SU-DHL-6 (cell line): ENCODE measurements around the gene OR5T2.

ENCODE experiments used
- H2AFZ ChIP-seq: fragments of 200-600 bp; sonication (generic); 2 replicates; pipeline ENCODE4 v1.6.1; 2014; ENCODE audit warnings: low read depth, mild to moderate bottlenecking, moderate library complexity, mixed read lengths, antibody characterized with exemption, low read length; ENCODE audit not compliant: severe bottlenecking
- H3F3A ChIP-seq: fragments of 200-600 bp; shearing (Covaris generic); 2 replicates; pipeline ENCODE4 v1.6.0; 2016; ENCODE audit warnings: antibody characterized with exemption, mild to moderate bottlenecking; ENCODE audit not compliant: insufficient read depth
- H3K27ac ChIP-seq: fragments of 200-600 bp; sonication (generic); 2 replicates; pipeline ENCODE4 v1.5.1; 2016; ENCODE audit warnings: low read depth, mild to moderate bottlenecking, low read length, moderate library complexity, mixed read lengths
- H3K27me3 ChIP-seq: fragments of 200-600 bp; sonication (generic), shearing (Covaris generic); 2 replicates; pipeline ENCODE4 v1.6.0; 2014; ENCODE audit warnings: mild to moderate bottlenecking, low read length
- H3K36me3 ChIP-seq: fragments of 200-600 bp; sonication (generic); 2 replicates; pipeline ENCODE4 v1.6.1; 2014; ENCODE audit warnings: mild to moderate bottlenecking, low read length, mixed read lengths
- H3K4me2 ChIP-seq: fragments of 300-600, 200-600 bp; shearing (Covaris generic), sonication (generic); 2 replicates; pipeline ENCODE4 v1.6.0; 2014; ENCODE audit warnings: low read length, low read depth, mild to moderate bottlenecking; ENCODE audit not compliant: poor library complexity, severe bottlenecking
- H3K4me3 ChIP-seq: fragments of 200-600 bp; sonication (generic); 2 replicates; pipeline ENCODE4 v1.5.1; 2014; ENCODE audit warnings: antibody characterized with exemption, low read length, mild to moderate bottlenecking, mixed read lengths; ENCODE audit not compliant: insufficient read depth, poor library complexity, severe bottlenecking
- H3K79me2 ChIP-seq: fragments of 200-600 bp; sonication (generic); 2 replicates; pipeline ENCODE4 v1.6.1; 2014; ENCODE audit warnings: mild to moderate bottlenecking, low read length, moderate library complexity; ENCODE audit not compliant: insufficient read depth
- H3K9ac ChIP-seq: fragments of 200-600 bp; sonication (generic); 2 replicates; pipeline ENCODE4 v1.7.0; 2014; ENCODE audit warnings: mild to moderate bottlenecking, low read length
- H3K9me2 ChIP-seq: fragments of 200-600 bp; sonication (generic); replicated peaks from 2 replicates; pipeline ENCODE4 v1.6.1; 2014; ENCODE audit warnings: low read length; ENCODE audit not compliant: insufficient read depth
- H3K9me3 ChIP-seq: fragments of 200-600 bp; sonication (generic); 2 replicates; pipeline ENCODE4 v1.6.1; 2014; ENCODE audit warnings: low read length, mixed read lengths; ENCODE audit not compliant: insufficient read depth
- H4K20me1 ChIP-seq: fragments of 200-600 bp; sonication (generic); 2 replicates; pipeline ENCODE4 v1.6.1; 2014; ENCODE audit warnings: low read depth, mild to moderate bottlenecking, antibody characterized with exemption, low read length, moderate library complexity, mixed read lengths
- CTCF ChIP-seq: fragments of 200-600 bp; sonication (generic); IDR thresholded peaks from one replicate; pipeline ENCODE4 v1.5.1; 2017; ENCODE audit warnings: antibody characterized with exemption, mild to moderate bottlenecking, low read length, moderate library complexity; ENCODE audit not compliant: insufficient read depth, poor library complexity, severe bottlenecking
- EZH2phosphoT487 ChIP-seq: fragments of 200-600 bp; sonication (generic), shearing (Covaris generic); conservative IDR thresholded peaks from 2 replicates; pipeline ENCODE4 v1.6.1; 2018; ENCODE audit warnings: mild to moderate bottlenecking, antibody characterized with exemption, low read length, moderate library complexity, mixed read lengths

Gene OR5T2

GRCh38 chr11:56234155-56234554, at the start of gene OR5T2:
OR5T2 (minus strand) TSS chr11:56234255; CDS start chr11:56233062, 1,193 bp downstream.
- TF ChIP-seq EZH2phosphoT487 (no peak), CTCF (no peak)

GRCh38 chr11:56273854-56274253, 39.8 kb upstream of the OR5T2 start, which contains the start of gene OR5T1:
OR5T1 (plus strand) TSS chr11:56274154; CDS start chr11:56275639, 1,485 bp downstream.
- TF ChIP-seq CTCF (no peak), EZH2phosphoT487 (no peak)
- H3F3A ChIP-seq = no peaks in the 10 kb centered on the region
- H3K9me2 ChIP-seq = no peaks in the 10 kb centered on the region
- no peaks in the 10 kb centered on the region for H3K9me3 ChIP-seq
- no peaks in the 10 kb centered on the region for H3K27me3 ChIP-seq
- no peak within 1 kb of the TSS for H3K9ac ChIP-seq
- no peaks in the 10 kb centered on the region for H3K79me2 ChIP-seq
- H2AFZ ChIP-seq = no peak within 1 kb of the TSS
- no peaks in the 10 kb centered on the region for H4K20me1 ChIP-seq
- H3K36me3 ChIP-seq = no peaks in the 10 kb centered on the region
- no peak within 1 kb of the TSS for H3K4me2 ChIP-seq
- no peak within 1 kb of the TSS for H3K27ac ChIP-seq
- H3K4me3 ChIP-seq = no peak within 1 kb of the TSS

More at GRCh38 chr11:56234155-56234554, at the start of gene OR5T2:
- no peak within 1 kb of the TSS for H3K27ac ChIP-seq
- H3K4me3 ChIP-seq = no peak within 1 kb of the TSS
- H3K9me3 ChIP-seq = no peaks in the 10 kb centered on the region
- H3K4me2 ChIP-seq = no peak within 1 kb of the TSS
- no peaks in the 10 kb centered on the region for H3K27me3 ChIP-seq
- no peaks in the 10 kb centered on the region for H3K36me3 ChIP-seq
- H3K9ac ChIP-seq = no peak within 1 kb of the TSS
- H2AFZ ChIP-seq = no peak within 1 kb of the TSS
- H4K20me1 ChIP-seq = no peaks in the 10 kb centered on the region
- H3K9me2 ChIP-seq = no peaks in the 10 kb centered on the region
- no peaks in the 10 kb centered on the region for H3F3A ChIP-seq
- no peaks in the 10 kb centered on the region for H3K79me2 ChIP-seq

GRCh38 chr11:56271092-56271491, 37.0 kb upstream of the OR5T2 start:
- Histone ChIP-seq H3K9me3 (no peaks in the 10 kb centered on the region), H3K4me3 (no peak overlapping the region), H3K36me3 (no peaks in the 10 kb centered on the region), H3F3A (no peaks in the 10 kb centered on the region), H3K4me2 (no peak overlapping the region), H3K9ac (no peak overlapping the region), H3K27ac (no peak overlapping the region), H3K79me2 (no peaks in the 10 kb centered on the region), H3K9me2 (no peaks in the 10 kb centered on the region), H3K27me3 (no peaks in the 10 kb centered on the region), H2AFZ (no peak overlapping the region), H4K20me1 (no peaks in the 10 kb centered on the region)
- no peak for TF ChIP-seq EZH2phosphoT487
- TF ChIP-seq CTCF = no peak
